COLO829 (cell line): ENCODE results near the gene ETFB.

Experiments used
- DNase-seq: peaks from one replicate; pipeline ENCODE4 v3.0.0; 2012; ENCODE audit warnings: low spot score

Gene ETFB

DNA sequence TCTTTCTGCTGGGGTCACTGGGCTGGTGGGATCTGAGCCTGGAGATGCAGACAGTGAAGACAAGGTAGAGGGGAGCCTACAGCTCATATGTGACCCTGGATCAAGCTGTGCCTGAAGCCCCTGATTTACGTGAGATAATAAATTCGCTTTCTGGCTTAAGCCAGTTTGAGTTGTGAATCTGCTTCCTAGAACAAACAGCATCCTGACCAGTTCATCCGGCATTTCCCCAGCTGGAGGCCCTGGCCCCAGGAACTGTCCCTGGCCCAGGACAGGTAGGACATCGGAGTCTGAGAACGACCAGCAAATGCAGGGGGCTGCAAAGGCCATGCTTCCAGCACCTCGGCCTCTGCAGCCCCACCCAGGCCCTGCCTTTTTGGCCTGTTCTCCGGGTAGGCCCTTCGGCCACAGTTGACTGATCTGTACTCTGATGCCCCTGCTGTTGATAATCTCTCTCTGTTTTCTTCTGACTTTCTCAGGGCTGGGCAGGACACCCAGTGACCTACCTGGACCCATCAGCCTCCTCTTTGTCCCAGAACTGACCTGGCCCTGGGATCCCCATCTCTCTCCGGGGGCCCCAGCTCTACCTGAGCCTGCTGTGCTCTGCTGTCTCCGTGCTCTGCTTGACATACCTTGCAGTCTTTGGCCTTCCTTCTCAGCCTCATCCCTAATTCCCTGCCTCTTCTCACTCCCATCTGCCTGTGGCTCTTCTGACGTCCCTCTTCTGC lies 14.8 kb downstream of the ETFB start:
- DNase-seq = no peak

DNA sequence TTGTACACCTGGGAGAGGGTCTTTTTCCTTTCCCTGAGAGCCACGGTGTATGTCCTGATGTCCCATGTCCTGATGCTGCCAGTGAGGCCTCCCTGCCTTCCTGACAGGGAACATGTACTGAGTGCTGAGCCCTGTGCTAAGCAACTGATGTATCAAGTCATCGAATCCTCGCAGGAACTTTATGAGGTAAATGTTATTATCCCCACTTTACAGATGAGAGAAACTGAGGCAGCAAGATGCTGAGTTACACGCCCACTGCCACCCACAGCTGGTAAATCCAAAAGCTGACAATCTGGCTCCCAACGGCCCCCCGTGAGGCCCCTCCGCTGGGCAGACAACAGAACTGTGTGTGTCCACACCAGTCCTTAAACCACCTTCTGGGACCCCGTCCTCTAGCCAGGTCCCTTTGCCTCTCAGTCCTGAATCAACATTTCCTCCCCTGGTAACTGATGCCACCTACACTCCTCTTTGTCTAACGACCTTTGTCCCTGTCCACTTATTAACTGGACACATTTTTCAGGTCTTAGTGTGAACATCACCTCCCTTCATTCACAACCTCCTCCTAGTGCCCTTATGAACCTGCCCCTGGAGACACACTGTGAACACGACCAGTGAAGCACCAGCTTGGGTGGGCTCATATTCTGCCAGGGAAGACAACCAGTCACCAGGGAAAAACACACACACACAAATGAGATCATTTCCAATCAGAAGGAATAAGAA lies 18.8 kb downstream of the ETFB start:
- DNase-seq = no peak

DNA sequence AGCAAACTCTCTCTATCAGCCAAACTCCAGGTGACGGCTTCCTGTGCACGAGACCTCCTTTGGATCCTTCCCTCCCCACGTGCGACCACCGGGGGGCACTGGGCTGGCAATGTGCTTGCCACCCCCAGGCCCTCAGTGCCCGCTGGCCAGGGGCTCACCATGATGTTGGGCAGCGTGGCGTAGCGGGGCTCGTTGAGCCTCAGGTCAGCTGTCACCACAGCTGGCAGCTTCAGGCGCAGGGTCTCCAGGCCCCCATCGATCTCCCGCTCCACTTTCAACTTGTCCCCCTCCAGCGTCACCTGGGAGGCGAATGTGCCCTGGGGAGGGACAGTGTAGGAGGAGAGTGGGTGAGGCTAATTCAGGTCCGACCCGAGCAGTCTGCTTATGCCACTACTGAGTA lies 19.4 kb downstream of the ETFB start:
- no peak for DNase-seq

DNA sequence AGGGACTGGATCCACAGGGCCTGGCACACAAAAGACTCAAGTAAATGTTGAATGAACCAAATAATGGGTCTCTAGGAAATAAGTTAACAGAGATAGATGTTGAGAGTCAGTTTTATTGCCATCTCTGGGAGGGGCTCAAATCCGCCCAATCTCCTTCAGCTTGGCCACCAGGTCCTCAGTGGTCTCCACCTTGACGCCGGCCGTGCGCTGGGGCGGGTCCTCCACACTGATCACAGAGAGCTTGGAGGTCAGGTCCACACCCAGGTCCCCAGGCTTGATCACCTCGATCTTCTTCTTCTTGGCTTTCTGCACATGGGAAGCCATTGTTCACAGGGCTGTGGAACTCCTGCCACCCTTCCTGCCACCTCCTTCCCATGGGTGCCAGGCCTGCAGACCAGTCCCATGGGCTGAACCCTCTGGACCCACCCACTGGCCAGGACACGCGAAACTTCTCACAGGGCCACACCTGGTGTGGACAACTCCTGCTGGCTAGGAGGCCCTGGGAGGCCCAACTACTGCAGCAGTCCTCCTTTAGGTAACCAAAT lies 21.0 kb downstream of the ETFB start:
- no peak for DNase-seq

DNA sequence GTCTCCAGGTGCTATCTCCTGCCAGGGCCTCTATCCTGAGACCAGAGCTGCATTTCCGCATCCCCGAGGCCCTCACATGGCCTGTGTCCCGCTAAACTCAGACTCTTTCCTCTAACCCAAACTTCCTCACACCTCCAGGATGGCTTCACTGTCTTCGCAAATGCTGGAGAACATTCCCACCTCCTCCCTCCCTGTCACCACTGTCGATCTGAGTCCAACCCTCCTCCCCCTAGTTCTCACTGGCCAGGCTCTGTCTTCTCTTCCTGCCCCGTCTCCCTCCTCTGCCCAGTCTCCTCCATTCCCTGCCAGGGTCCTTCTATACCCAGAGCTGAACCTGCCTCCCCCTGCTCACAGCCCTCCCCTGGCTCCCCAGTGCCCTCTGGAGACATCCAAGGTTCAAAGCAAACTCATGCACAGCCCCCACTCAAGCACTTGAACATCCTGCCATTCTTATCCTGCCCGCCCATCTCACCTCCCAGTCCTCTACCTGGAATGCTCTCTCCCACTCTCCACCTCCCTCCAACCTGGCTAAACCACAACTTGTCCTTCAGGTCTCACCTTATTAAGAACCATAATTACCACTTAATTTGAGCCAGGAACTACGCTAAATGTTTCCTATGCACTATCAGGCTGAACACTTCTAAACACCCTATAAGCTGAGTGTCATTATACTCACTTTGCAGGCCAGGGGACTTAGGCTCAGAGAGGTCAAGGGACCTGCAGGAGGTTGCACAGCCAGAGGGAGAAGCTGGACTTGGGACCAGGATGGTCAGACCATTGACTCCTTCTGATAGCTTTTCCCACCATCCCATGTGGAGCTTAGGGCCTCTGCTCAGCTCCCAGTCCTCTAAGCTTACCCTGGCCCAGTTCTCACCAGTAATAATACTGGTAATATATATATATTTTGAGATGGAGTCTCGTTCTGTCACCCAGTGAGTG lies 23.3 kb downstream of the ETFB start:
- no peak for DNase-seq

DNA sequence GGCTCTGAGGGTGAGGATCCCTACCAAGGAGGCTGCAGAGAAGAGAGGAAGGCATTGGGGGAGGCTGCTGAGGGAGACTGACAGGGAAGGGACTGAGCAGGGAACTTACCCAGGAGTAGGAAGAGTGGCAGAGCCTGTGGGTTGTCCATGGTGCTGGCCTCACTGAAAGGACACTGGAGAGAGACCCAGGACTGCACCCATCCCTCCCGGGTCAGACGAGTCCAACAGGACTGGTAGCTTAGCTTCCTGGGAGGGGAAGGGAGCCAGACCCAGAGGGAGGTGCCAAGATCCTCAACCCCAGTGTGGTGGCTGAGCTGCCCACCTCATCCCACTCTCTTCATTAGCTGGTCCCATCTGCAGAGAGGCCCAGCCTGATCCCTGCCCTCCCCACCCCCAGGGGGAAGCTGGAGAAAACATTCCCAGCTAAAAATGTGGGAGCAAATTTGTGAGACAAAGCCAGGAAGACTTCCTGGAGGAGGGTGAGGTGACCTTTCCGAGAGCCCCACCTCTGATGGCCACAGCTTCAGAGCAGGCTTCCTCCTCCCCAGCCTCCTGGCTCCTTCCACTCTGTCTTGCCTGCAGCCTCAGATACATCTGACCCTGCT lies 24.1 kb downstream of the ETFB start, which contains the start of gene VSIG10L:
VSIG10L (minus strand) TSS at position 164 of the 605 bp plus-strand sequence; CDS start at position 149, 15 bp downstream.
- DNase-seq = no peak

DNA sequence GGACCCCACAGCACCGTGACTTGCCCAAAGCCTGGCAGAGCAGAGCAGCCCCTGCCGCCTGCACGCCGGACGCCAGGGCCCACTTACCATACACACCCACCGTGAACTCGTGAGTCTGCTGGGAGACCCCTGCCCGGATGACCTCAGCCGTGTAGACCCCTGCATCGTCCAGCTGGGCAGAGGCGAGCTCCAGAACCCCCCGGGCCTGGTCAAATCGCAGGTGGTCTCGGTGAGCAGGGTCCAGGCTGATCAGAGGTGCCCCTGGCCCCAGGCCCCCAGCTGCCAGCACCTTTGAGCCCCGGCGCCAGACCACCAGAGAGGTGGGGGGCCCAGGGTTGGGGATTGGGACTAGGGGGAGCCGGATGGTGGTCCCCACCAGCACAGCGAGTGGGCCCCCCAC lies 25.1 kb downstream of the ETFB start:
- no peak for DNase-seq

DNA sequence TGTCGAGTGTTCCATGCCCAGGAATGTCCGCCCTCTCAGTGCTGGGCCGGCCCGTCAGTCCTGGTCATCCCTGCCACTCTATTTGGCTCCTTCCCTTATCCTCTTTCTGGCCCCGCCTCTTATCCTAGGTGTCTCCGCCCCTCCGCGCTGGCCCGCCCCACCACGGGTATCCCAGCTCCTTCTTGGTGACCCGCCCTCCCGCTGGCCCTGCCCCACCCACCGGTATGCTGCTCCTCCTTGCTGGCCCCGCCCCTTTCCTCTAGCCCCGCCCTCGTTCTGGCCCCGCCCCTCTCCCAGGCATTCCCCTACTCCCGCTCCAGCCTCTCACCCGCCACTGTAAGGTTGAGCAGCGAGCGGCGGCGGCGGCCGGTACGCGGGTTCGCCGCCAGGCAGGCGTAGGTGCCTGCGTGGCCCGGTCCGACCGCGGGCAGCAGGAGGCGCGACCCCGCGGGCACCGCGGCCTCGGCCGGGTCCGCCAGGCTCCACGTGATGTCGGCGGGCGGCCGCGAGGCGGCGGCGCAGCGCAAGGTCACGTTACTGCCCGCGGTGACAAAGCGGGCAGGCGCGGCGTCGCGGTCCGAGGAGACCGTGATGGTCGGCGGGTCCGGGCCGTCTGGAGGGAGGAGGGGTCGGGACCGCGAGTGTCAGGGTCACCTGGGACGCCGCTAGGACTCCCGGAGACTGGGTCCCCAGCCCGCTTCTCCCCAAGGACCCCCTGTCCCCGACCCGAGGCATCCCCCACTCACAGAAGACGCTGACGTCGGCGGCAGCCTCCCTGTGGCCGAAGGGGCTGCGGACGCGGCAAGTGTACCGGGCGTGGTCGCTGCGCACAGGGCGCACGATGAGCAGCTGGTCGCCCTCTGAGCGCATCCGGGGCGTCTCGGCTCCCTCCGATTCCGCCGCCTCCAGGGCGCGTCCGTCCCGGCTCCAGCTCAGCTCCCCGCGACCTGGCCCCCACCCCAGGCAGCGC lies 26.2 kb downstream of the ETFB start:
- peak; percentile 99 for DNase-seq

DNA sequence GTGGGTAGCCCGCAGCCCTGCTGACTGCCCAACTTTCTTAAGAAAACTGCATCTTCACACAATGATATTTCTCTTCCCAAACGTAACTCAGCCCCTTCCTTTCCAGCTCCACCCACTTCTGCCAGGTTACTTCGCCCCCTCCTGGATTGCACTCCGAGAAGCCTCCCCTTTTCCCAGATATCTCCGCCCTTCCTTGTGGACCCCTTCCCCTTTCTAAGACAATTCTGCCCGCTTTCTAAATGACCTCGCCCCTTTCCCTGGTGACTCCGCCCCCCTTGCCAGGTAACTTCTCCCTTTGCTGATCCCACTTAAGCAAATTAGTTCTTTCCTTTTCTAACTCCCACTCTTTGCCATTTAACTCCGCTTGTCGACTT lies 26.9 kb downstream of the ETFB start:
- no peak for DNase-seq

DNA sequence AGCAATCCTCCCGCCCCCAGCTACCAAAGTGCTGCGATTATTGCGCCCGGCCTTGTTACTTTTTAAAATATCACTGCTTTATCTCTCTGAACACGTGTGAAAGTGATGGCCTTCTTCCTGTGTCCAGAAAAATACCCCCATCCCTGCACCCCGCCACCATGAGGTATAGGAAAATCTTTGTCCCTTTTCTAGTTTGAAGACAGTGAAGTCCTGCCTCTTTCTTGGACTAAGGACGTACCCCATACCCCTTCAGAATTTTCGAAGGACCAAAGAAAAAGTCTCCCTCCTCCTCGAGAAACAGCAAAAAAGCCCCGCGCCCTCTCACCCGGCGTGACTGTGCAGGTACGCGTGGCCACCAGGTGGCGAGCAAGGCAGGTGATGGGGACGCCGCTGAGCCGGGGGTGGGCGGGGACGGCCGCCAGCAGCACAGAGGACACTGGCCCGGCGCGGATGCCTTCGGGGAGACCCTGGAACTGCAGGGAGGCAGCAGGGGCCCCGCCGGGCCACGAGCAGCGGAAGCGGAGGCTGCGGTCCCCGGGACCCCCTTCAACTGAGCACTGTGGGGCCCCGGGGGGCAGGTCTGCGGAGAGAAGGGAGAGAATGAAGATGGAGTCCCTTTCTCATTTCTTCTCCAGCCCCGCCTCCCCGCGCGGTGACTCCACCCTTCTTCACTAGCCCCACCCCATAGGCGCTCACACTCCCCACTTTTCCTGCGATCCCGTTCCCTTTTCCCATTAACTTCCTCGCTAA lies 27.4 kb downstream of the ETFB start:
- DNase-seq = peak; percentile 79

DNA sequence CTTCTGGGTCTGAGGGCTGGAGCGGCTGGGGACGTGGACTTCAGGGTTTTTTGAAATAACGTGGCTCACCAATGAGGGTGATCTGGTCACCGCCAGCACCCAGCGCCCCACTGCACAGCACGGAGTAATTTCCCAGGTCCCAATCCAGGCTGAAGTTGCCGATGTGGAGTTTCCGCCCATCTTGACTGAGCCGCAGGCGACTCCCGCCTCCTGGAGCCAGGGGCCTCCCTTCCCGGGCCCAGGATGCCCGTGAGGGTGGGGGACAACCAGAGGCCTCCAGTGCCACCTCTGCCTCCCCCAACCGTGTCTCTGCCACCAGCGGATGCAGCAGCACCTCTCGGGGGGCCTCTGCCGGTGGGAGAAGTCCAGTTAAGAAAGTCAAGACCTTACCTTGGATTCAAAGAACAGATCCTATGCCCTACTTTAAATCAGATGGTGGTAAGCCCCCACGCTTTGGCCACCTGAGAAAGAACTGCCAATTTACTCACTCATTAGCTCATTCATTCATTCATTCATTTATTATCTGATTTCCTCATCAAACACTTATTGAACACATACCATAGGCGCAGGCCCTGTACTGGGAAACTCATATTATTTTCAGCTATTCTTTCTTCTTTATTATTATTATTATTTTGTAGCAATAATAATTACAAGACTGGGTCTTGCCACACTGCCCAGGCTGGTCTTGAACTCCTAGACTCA lies 28.2 kb downstream of the ETFB start:
- DNase-seq = no peak

DNA sequence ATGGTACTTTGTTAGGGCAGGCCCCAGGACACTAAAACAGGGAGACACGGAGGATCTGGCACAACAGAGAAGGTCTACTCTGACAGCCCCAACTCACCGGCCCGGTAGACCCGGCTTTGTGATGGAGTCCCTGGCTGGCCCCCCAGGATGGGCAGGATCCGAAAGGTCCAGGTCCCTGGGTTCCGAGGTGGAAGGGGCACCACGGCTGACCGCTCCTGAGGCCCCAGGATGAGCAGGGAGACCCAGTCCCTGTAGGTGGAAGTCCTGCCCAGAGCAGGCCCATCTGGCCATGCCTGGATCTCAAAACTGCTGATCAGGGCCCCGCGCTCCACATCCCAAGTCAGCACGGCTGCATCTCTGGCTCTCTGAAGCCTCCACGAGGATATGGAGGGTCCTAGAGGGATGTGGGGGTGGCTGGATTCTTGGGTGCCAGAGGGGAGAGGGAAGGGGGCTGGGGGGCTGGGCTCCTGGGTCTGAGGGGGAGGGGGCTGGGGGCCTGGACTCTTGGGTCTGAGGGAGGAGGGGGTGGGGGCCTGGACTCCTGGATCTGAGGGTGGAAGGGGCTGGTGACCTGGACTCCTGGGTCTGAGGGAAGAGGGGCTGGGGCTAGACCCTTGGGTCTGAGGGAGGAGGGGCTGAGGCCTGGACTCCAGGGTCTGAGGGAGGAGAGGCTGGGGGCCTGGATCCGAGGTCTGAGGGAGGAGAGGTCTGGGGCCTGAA lies 28.9 kb downstream of the ETFB start:
- no peak for DNase-seq

DNA sequence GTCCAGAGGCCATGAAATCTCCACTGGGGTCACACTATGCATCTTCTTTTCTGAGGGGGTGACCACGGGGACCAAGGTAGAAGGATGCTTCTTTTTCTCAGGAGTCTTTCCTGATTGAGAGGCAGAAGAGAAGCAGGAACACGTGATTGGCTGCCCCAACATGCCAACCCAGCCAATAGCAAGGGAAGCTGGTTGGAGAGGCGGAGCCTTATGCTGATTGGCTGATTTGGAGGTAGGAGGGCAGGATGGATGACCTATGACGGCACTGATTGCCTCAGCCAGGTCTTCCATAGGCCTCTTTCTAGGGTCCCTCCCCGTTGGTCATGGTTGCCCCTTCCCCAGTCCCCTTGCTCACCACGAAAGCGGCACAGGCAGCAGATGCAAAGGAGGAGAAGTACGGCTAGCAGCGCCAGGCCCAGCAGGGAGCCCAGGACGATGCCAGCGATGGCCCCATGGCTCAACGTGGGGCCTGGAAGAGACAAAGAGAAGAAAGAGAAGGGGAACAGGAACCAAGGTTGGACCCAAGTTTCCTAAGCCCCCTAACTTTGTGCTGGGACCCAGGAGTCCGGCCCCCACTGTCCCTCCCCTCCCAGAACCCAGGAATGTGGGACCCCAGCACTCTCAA lies 32.2 kb downstream of the ETFB start:
- no peak for DNase-seq

DNA sequence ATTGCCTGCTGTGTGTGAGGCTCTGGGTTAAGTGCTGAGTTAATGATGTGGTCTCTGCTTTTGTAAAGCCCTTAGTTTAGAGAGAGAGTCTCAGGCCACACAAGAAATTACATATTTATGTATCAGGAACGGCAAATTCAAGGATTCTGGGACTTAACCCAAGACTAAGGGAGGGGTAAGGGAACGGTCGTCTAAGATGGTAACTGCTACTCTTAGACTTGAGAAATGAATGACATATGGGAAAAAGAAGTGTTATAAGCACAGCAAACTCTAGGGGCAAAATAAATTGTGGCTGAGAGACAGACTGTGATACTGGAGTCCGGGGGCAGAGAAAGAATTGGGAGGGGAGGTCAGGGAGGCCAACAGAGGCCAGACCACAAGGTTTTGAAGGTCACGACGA lies 34.5 kb downstream of the ETFB start:
- no peak for DNase-seq

DNA sequence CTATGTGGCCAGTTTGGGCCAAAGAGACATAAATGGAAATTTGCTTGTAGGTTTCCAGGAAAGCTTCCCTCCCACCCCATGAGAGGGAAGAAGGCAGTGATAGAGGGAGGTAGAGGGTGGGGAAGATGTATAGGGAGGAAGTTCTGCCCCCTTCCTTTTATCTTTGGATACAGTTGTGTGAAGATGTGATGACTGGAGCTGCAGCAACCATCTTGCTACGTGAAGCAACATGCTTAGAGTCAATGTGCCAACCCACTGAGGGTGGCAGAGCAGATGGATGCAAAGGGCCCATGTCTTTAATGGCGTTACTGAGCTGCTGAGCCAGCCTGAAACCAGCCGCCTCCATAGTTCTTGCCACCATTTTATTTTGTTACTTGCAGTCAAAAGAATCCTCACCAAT lies 35.0 kb downstream of the ETFB start:
- no peak for DNase-seq

DNA sequence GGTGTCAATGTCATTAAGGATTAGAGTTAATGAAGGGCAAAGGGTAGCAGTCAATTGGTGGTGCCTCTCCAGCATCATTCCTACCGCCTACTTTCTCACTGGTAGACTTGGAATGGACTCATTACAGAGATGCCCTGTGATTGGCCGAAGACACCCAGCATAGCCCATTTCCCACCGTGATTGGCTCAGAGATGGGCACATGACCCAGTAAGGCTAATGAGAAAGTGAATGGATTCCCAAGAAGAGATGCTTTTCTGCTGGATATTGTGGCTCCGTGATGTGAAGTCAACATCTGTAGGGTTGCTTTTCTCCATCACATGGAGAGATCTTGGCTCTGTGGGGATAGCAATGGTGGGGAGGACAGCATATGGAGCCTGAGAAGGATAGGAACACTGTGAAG lies 35.8 kb downstream of the ETFB start:
- DNase-seq = no peak

DNA sequence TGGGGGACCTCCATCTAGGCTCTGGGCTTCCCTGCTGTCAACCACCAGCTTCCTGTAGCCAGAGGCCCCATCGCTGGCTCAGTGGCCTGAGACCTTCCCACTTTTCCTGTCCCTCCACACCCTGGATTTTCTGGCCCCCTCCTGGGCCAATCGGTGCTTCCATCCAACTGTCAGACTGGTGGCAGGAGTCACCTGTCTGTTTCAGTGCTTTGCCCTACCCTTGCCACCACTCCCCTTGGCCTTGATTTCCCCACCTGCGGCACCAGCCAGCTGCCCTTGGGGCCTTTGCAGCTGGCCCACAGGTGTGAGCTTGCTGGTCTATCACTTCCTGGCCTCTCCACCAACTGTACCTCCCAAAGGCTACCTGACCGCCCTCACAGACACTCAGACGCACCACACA lies 36.8 kb downstream of the ETFB start:
- DNase-seq = no peak
